GM19023 (cell line): ENCODE results near the gene SPP2.

ENCODE experiments used
- ATAC-seq: cut with Tn5 transposase; IDR thresholded peaks from one replicate; pipeline ENCODE4 v1.9.1; 2021; ENCODE audit warnings: mild to moderate bottlenecking, moderate library complexity; ENCODE audit not compliant: unreplicated experiment

The SPP2 gene

GRCh38 chr2:234050455-234051135, at the start of gene SPP2:
Gene SPP2, plus strand, starts transcription at chr2:234050702. Its CDS starts 85 bp downstream, at chr2:234050787.
- ATAC-seq, result no peak

DNA sequence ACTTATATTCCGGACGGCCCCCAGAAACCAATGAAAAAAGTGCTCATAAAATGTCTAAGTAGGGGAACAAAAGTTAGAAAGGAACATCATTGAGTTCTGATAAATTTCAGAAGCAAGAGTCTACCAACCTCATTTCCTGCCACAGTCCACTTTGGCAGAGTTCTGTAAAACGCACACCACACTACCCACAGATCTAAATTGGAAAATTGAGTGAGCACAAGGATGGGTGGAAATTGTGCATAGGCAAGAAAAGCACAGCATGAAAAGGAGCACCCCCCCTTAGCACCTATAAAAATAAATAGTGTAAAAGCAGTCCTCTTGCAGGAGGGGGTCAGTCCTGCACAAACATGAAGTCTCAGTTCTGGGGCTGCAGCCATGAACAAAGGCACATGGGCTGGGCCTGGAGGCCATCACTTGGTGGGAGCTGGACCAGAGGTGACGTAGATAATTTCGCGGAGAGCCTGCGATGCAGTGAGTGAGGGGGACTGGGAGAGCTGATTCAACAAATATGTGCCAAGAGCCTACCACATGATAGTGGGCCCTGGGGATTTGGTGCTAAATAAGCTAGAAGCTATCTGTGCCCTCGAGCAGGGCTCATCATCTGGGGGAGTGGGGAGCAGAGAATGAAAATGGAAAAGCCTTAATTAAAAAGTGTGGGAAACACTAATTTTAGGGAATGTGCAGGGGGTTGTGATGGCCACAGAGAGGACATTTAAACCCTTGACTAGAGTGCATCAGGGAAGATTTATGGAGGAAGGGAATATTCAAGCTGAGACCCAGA, 48.9 kb upstream of the SPP2 start:
- ATAC-seq, result no peak

DNA sequence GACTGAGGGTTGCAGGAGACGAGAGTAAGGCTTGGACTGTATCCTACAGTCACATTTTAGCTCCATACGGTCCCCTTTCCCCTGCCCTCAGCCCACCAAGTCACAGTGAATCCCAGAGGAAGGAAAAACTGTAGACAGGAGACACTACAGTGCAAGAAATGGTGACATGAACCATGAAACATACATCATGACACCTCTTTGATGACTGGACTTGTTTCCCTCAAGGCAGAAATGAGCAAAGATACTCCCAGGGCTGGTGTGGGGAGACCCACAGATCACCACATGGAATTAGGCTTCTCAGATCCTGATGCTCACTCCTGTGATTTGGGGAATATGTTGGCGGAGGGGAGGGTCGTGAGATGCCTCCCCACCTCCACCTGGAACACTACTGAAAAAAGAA, 48.2 kb upstream of the SPP2 start:
- no peak for ATAC-seq

DNA sequence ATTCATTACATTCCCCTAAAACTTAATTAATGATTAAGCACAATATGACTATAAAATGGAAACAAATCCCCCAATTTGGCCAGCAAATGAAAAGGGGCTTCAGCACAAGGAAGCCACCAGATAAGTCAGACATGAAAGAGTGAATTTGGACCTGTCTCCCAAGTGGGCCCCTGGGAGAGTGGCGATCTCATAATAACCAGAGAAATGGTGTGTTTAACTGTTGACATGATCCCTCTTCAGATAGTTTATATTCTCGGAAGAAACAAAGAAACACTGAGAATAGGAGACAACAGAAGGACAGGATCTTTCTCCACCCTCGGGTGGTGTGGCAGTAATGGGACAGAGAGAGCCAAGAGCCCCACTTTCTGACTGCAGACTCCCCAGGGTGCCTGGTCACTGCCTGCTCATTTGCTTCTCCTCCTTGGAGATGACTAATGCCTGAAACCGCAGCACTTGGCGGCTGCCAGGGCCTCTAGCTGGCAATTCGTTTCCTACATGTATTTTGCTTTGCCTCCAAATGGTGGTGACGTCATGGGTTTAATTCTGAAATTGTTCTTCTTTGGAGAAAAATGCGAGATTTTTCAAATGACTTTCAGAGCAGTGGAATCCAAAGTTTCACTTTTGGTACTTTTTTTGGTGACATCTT, 46.4 kb upstream of the SPP2 start:
- ATAC-seq, result no peak

- no peak for ATAC-seq
Measured at GRCh38 chr2:234005126-234005525, 45.4 kb upstream of the SPP2 start.

GRCh38 chr2:234006501-234006900, 44.0 kb upstream of the SPP2 start:
- no peak for ATAC-seq

- ATAC-seq, result no peak
Measured at GRCh38 chr2:234014427-234014826, 36.1 kb upstream of the SPP2 start.

DNA sequence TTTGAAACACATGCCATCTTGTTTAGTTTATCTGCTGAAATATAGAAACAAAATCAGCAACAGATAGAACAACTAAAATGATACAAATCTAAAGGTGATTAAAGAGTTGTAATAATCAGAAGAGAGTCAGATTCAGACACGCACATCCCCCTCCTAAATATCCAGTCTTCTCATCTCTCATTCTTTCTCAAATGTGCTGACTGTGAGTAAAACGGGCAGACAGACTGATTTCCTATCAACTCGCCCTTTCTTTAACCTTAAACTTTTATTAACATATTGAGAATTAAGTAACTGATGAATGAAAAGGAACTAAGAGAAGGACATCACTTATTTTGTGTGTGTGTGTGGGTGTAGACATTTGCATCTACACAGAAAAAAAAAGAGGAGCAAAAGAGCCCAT, 34.6 kb upstream of the SPP2 start:
- ATAC-seq, result no peak

- ATAC-seq, result no peak
Measured at GRCh38 chr2:234019896-234020295, 30.6 kb upstream of the SPP2 start.

DNA sequence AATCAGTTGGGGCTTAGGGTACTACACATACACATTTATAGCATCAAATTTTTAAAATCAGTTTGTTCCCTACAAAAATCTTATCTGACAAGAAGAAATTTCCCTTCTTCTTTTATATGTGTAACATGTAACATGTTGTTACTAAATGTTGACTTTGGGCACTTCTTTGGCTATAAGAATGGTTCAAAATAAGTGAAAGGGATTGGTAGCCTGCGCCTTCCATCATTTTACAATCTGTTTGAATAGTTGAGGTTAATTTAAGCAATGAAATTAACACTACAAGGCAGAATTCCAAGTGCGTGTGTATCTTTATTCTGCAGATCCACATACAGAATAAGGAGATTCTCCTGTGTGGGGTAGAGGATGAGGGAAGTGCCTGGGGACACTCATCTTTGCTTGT, 30.2 kb upstream of the SPP2 start:
- ATAC-seq, result no peak

GRCh38 chr2:234022424-234022823, 28.1 kb upstream of the SPP2 start:
- ATAC-seq, result no peak

DNA sequence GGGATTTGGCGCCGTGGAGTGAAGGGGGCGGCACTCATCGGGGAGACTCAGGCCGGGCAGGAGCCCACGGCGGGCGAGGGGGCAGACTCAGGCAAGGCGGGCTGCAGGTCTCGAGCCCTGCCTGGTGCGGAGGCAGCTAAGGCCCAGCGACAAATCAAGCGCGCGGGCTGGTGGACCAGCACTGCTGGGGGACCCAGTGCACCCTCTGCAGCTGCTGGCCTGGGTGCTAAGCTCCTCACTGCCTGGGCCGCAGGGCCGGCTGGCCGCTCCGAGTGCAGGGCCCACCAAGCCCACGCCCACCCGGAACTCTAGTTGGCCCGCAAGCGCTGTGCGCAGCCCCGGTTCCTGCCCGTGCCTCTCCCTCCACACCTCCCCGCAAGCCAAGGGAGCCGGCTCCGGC, 26.2 kb upstream of the SPP2 start:
- no peak for ATAC-seq

DNA sequence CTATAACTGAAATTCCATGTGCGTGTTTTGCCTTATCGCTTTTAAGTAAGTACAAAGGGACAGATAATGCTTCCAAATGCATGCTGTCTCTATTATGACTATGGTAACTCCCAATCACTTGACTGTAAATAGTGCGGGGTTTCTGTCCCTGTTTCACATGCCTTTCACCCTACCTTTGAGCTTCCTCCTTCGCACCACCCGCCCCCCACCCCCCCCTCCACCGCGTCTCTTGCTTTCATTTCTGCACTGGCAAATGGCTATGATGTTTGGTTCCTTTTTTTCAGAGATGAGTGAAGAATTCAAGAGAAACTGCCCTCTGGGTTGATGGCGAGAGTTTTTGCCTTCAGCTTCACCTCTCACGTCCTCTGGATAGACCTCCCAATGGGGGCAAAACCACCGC, 25.0 kb upstream of the SPP2 start:
- ATAC-seq, result no peak

DNA sequence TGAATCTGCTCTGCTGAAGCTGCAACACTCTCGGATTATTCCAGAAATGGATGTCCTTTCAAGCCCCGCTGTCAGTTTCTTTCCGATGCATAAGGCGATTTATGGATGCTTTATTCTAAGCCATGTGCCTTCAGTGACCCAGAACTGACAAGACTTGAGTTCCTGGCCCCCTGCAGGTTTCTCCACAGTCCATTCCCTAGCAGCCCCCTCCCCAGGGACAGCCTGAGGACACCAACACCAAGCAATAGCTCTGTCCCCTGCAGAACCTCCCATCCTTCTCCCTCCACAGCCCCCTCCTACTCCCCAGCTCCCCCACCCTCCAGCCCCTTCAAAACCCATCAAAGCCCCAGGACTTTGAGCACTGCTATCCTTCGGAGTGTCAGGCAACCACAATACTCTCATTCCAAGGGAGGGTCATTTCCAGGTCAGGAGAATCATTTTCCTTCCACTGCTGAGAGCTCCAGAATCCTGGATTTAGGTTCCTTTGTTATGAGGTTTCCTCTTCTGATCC, 24.6 kb upstream of the SPP2 start:
- no peak for ATAC-seq

- ATAC-seq, result no peak
Measured at GRCh38 chr2:234026693-234027254, 23.7 kb upstream of the SPP2 start.

DNA sequence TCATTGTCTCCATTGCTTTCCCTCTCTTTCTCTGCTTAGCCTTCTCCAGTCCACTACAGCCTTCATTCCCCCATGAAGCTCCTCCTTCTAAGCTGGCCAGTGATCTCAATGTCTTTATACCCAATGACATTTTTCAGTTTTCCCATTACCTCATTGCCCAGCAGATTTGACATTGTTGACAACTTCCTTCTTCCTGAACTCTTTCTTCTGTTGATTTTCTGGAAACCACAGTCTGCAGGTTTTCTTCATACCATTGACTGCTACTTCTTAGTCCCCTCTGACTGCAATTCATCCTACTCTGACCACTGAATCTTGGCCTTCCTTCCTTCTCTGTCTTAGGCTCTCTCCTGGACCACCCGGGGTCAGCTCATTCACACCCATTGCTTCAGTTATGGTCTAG, 22.9 kb upstream of the SPP2 start:
- ATAC-seq, result no peak

DNA sequence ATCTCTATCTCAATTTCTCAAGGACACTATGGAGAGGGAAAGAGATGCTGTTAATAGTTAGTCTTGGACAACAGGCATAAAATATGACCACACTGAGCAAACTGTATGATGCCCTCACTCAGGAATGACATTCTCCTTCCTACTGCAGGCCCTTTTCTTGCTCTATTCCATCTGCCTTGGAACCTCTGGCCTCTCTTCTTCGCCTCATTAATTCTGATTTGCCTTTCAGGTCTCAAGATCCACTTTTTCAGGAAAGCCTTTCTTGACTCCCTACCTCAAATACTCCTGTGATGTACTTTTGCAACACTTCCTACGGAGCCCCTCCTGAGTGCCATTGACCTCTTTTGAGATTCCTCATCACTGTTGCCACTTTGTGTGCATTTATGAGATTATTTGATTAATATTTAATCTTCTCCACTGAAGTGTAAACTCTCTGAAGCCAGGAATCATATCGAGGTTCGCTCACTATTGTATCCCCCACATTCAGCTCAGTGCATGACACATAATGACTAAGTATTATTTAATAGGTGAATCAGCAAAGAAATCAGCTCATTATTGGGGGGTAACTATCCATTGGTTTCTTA, 21.3 kb upstream of the SPP2 start:
- ATAC-seq, result no peak

DNA sequence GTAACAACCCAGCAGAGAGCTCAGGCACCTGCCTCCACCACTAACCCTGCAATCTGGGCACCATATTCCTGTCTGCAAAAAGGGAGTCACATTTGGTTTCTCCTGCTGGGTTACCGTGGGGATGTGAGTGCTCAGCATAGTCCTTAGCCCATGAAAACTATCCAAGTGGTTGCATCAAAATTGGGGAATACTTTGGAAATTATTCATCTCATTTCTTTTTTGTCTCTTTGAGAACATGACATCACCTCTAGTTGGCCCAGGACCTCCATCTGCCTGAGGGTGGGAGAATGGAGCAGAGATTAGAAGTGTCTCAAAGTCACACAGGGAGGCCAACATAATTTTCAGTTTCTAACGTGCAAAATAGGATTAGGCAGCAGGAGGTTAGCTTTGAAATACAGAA, 19.3 kb upstream of the SPP2 start:
- ATAC-seq, result no peak

- no peak for ATAC-seq
Measured at GRCh38 chr2:234032279-234032856, 18.1 kb upstream of the SPP2 start.

GRCh38 chr2:234033174-234033573, 17.3 kb upstream of the SPP2 start:
- no peak for ATAC-seq

DNA sequence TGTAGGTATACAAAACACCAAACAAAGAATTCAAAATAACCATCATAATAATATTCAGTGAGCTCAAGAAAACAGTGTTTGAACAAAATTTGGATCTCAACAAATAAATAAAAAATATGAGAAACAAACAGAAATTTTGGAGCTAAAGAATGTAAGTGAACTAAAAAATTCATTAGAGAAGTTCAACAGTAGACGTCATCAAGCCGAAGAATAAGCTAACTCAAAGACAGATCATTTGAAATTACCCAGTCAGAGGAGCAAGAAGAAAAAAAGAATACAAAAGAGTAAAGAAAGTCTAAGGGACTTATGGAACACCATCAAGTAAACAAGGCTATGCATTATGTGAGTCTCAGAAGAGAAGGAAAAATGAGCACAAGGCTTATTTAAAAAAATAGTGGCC, 16.6 kb upstream of the SPP2 start:
- no peak for ATAC-seq
